K562 (cell line): ENCODE measurements around the gene POLR3GL.

Experiments
- CTCF ChIP-seq, 3 experiments: IDR thresholded peaks in 2 of 3; conservative IDR thresholded peaks in 1 of 3; 2 replicates each; pipeline ENCODE4 v1.5.1; 2011 to 2012; ENCODE audit warnings: low read length in 3 of 3, mild to moderate bottlenecking in 3 of 3, control low read depth in 2 of 3, improper control_type of control experiment in 1 of 3, inconsistent platforms in 1 of 3, low read depth in 1 of 3, mixed read lengths in 1 of 3, moderate library complexity in 1 of 3; ENCODE audit not compliant: insufficient read depth in 2 of 3
- FOSL1 ChIP-seq: fragments of 200-800 bp; sonication (Bioruptor generic); conservative IDR thresholded peaks from 2 replicates; pipeline ENCODE4 v1.6.1; 2016; ENCODE audit warnings: missing genetic modification characterization, missing compliant biosample characterization
- KDM4B ChIP-seq, 2 experiments: fragments of 450-650 bp in 1 of 2; sonication (generic) in 1 of 2; IDR thresholded peaks; 2 replicates each; pipeline ENCODE4 v1.6.1; 2016 to 2017; ENCODE audit warnings: borderline replicate concordance in 2 of 2, antibody characterized with exemption in 1 of 2, low read depth in 1 of 2, mild to moderate bottlenecking in 1 of 2
- NFXL1 ChIP-seq: fragments of 450-650 bp; formaldehyde crosslinking; IDR thresholded peaks from 2 replicates; pipeline ENCODE4 v1.4.0; 2021; ENCODE audit warnings: mild to moderate bottlenecking
- RAD21 ChIP-seq, 2 experiments: fragments of 250-450 bp in 1 of 2; fragments of 450-650 bp in 1 of 2; sonication (Bioruptor Pico) in 1 of 2; formaldehyde crosslinking in 1 of 2; IDR thresholded peaks in 1 of 2; conservative IDR thresholded peaks in 1 of 2; 2 replicates each; pipeline versions ENCODE4 v1.4.0 to v1.8.0; 2020 to 2022; ENCODE audit warnings: mild to moderate bottlenecking in 2 of 2, moderate library complexity in 1 of 2
- SMC3 ChIP-seq: conservative IDR thresholded peaks from 2 replicates; pipeline ENCODE4 v1.6.1; 2011; ENCODE audit warnings: low read depth, low read length, improper control_type of control experiment; ENCODE audit not compliant: insufficient read depth
- TCF3 ChIP-seq: sonication (generic); formaldehyde crosslinking; IDR thresholded peaks from 2 replicates; pipeline ENCODE4 v1.4.0; 2020; ENCODE audit warnings: mild to moderate bottlenecking, missing genetic modification reagents
- TEAD4 ChIP-seq, 2 experiments: sonication (generic) in 1 of 2; formaldehyde crosslinking in 1 of 2; IDR thresholded peaks; 2 replicates each; pipeline versions ENCODE4 v1.6.1 to v1.8.0; 2012 to 2022; ENCODE audit warnings: borderline replicate concordance in 1 of 2, inconsistent platforms in 1 of 2, low read length in 1 of 2, mild to moderate bottlenecking in 1 of 2, missing genetic modification reagents in 1 of 2
- ZBTB33 ChIP-seq: sonication (generic); formaldehyde crosslinking; IDR thresholded peaks from 2 replicates; pipeline ENCODE4 v1.8.1; 2023; ENCODE audit warnings: mild to moderate bottlenecking, missing genetic modification reagents
- ZNF766 ChIP-seq: fragments of 200-800 bp; sonication (Bioruptor generic); conservative IDR thresholded peaks from 2 replicates; pipeline ENCODE4 v1.6.1; 2016; ENCODE audit warnings: missing genetic modification characterization, missing compliant biosample characterization

- TF ChIP-seq CTCF (IDR thresholded peaks at IDR 0.05 in 2 of 3, conservative IDR thresholded peaks at IDR 0.05 in 1 of 3; ENCODE audit: insufficient read depth in 2 of 3, low read depth in 1 of 3, low read length in 3 of 3) = no peak
- no peak for TF ChIP-seq SMC3
- TF ChIP-seq ZNF766 (CRISPR knock-in tag) = no peak
- TF ChIP-seq TEAD4 (IDR thresholded peaks at IDR 0.05; ENCODE audit: low read length) = no peak
- no peak for TF ChIP-seq TEAD4 (CRISPR knock-in tag; IDR thresholded peaks at IDR 0.05; ENCODE audit: borderline replicate concordance)
- TF ChIP-seq TCF3 = no peak
- TF ChIP-seq FOSL1 (tag) = no peak; the same call in none of the 2 replicates
- TF ChIP-seq KDM4B (IDR thresholded peaks at IDR 0.05; ENCODE audit: borderline replicate concordance in 2 of 2, low read depth in 1 of 2) = no peak
- TF ChIP-seq NFXL1 (CRISPR knock-in tag) = no peak
- TF ChIP-seq ZBTB33 (CRISPR knock-in tag) = no peak
- TF ChIP-seq RAD21 (CRISPR knock-in tag; conservative IDR thresholded peaks at IDR 0.05 in 1 of 2, IDR thresholded peaks at IDR 0.05 in 1 of 2) = no peak
Observed at GRCh38 chr1:145927916-145928643, 36.4 kb upstream of the POLR3GL start.
